Measurements from ENCODE around the gene TLR1. TPM values are rescaled to one million over a fixed set of nuclear protein-coding genes. Genes with fewer than 3 reads are reported as not detected.

TLR1 gene
- total RNA-seq, 2 experiments from 2014 or later, result 11.7 to 12.0 TPM

DNA sequence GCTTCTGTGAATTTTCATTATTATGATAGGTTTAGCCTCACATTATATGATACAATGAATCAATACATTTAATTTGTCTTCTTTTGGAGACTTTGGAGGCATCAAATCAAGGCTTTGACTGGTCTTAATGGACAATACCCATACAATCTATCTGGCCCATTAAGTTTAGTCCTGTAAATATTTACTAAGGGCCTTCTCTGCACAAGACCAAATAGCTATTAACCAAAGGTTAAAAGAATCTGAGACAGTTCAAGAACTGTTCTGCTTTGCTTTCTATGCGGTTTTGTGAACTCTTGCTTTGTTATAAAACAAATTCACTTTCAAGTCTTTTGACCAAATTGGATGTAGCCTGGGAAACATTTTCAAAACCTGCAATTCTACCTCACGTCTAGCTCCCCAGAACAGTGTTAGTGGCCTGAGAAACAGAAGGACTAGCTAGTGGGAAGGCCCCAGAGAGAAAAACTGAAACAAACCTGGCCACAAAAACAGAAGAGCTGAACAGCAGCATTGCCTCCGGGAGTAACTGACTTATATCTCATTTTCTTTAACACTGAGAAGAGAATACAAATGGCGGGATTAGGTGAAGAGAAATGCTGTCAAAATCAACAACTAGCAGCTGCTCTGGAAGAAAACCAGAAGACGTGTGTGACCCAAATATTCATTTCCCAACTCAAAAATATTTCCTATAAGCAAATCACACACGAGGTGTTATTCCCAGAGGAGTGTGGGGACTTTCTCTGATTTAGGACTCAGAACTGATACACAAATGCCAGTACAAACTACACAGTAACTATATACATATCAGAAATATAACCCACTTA lies 548 bp downstream of the TLR1 start:
- Mint-ChIP-seq H3K27me3 (no peaks in the 10 kb centered on the region), H3K4me1 (peaks cover 37% of the 10 kb centered on the region), H3K9me3 (peaks cover 29% of the 10 kb centered on the region), H3K4me3 (peak overlapping the region; percentile 80), H3K27ac (peak overlapping the region; percentile 85), H3K36me3 (ENCODE audit: low read depth) (peaks cover 45% of the 10 kb centered on the region)
- DNase-seq, result peak; percentile 45
- ChIA-PET POLR2A (interaction anchor here (0.7 to 3.3 kb wide), 12 partner anchors 8 to 672 kb away, joined by 3 to 18 read pairs (median 4); partner anchors contain the start of gene TLR10), CTCF (interaction anchor here (0.7 to 3.8 kb wide), 17 partner anchors 9 to 627 kb away, joined by 3 to 53 read pairs (median 5); partner anchors contain the start of genes TLR10 and TLR6)

DNA sequence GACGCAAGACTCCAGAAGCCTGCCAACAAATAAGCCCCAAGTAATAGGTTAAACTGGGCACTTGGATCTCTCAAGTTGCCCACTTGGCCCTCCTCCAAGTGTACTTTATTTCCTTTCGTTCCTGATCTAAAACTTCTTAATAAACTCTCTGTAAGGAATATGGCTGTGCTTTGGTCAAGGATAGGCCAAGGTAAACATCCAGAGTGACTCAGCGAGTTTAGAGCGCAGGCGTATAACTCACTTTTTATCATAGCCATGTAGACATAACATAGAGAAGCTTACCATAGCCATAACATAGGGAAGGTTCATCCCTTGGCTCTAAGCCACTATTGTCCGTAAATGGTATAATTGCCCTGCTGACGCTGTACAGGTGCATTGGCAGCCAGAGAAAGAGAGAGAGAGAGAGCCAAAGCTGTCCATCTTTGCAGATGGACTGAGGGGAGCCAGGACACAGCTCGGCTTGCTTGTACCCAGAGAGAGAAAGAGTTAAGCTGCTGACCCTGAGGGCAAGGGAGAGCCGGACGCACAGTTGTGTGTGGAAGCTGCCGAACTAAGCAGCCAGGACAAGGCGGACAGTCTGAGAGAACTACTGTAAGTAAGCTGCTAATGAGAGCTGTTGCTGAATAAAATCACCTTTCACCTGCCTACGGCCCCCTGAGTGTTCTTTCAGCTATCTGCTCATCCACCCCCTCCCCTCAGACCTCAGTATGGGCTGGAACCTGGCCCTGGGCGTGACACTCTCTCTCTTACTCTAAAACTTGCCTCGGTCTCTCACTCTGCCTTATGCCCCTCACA lies 1.8 kb downstream of the TLR1 start:
- H3K4me3 Mint-ChIP-seq, result no peak overlapping the region
- POLR2A ChIA-PET, result interaction anchor here (0.8 to 3.3 kb wide), 7 partner anchors 12 to 671 kb away, joined by 3 to 18 read pairs (median 3); no protein-coding TSS in a partner anchor

DNA sequence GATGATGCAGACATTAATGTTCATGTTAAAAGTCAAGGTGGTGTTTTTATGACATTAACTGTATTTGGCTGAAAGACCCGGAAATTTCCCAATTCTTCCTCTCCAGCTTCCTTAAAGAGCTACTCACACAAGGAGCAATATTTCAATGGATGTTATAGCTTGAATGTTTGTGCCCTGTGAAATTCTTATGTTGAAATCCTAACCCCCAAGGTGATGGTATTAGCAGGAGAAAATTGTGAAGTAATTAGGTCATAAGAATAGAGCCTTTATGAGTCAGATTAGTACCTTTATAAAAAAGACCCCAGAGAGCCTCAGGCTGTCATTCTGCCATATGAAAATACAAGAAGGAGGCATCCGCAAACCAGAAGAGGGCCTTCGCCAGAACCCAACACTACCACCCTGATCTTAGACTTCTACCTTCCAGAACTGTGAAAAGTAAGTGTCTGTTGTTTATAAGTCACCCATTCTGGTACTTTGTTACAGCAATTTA lies 3.6 kb downstream of the TLR1 start:
- Mint-ChIP-seq H3K27me3 (no peaks in the 10 kb centered on the region), H3K9me3 (peaks cover 38% of the 10 kb centered on the region), H3K27ac (no peak overlapping the region), H3K4me3 (no peak overlapping the region), H3K36me3 (ENCODE audit: low read depth) (peaks cover 73% of the 10 kb centered on the region), H3K4me1 (peaks cover 33% of the 10 kb centered on the region)
- ChIA-PET CTCF (interaction anchor here (0.7 to 0.9 kb wide), 2 partner anchors 42 to 60 kb away, joined by 3 read pairs; no protein-coding TSS in a partner anchor), POLR2A (no interaction called here)
- DNase-seq, result no peak

More for the DNA sequence above, 1.8 kb downstream of the TLR1 start:
- CTCF ChIA-PET, result interaction anchor here (1.0 to 3.8 kb wide), 8 partner anchors 8 to 58 kb away, joined by 3 to 53 read pairs (median 14); partner anchors contain the start of genes TLR10 and TLR6
- Mint-ChIP-seq H3K9me3 (peaks cover 31% of the 10 kb centered on the region), H3K36me3 (ENCODE audit: low read depth) (peaks cover 57% of the 10 kb centered on the region), H3K27me3 (no peaks in the 10 kb centered on the region), H3K4me1 (peaks cover 37% of the 10 kb centered on the region), H3K27ac (no peak overlapping the region)
- no peak for DNase-seq

DNA sequence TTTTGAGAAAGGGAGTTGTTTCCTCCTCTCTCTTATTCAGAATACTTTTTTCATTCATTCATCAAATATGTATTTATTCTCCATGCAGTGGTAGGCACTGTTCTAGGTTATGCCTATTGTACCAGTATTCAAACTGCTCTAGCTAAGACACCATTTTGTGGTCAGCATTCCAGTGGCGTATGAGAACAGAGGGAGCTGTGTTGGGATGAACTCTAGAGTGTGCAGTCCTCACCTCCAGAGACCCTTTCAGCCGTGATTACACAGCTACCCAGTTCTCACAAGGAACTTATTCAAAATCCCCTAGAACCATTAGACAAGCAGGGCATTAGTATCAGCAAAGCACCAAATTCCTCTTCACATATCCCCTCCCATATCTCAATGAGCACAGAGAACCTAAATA lies 4.2 kb downstream of the TLR1 start:
- POLR2A ChIA-PET, result no interaction called here
- H3K27ac Mint-ChIP-seq, result no peak overlapping the region
- peaks cover 41% of the 10 kb centered on the region for H3K9me3 Mint-ChIP-seq
- DNase-seq, result no peak
- no peaks in the 10 kb centered on the region for H3K27me3 Mint-ChIP-seq
- H3K36me3 Mint-ChIP-seq (ENCODE audit: low read depth), result peaks cover 79% of the 10 kb centered on the region
- CTCF ChIA-PET, result interaction anchor here (0.7 to 1.0 kb wide), 3 partner anchors 41 to 60 kb away, joined by 3 read pairs; no protein-coding TSS in a partner anchor
- no peak overlapping the region for H3K4me3 Mint-ChIP-seq
- peaks cover 26% of the 10 kb centered on the region for H3K4me1 Mint-ChIP-seq

DNA sequence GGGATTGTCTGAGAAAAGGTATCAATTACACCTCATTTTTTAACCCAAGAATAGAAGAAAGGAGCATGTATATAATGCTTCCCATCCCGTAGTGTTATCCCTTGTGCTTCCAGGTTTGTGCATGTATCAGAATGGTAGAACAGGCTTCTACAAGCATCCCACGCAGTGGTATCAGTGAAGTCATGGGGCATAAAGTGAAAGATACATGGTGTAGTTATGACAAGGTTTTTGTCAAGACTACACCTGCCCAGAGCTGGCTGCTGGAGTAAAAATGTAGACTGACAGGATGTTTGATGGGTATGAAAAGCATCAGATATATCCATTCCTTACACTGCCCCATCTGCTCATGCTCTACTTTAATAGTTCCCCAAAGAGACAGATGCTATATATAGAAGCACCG lies 9.5 kb downstream of the TLR1 start:
- H3K36me3 Mint-ChIP-seq (ENCODE audit: low read depth), result peaks cover 68% of the 10 kb centered on the region
- H3K4me1 Mint-ChIP-seq, result peaks cover 14% of the 10 kb centered on the region
- H3K9me3 Mint-ChIP-seq, result peaks cover 22% of the 10 kb centered on the region
- no peak for DNase-seq
- H3K27ac Mint-ChIP-seq, result no peak overlapping the region
- H3K27me3 Mint-ChIP-seq, result no peaks in the 10 kb centered on the region
- POLR2A ChIA-PET, result interaction anchor here (0.7 to 0.9 kb wide), 2 partner anchors 9 to 41 kb away, joined by 3 to 4 read pairs; partner anchors contain the start of gene TLR1
- H3K4me3 Mint-ChIP-seq, result no peak overlapping the region
- CTCF ChIA-PET, result interaction anchor here (0.7 to 4.3 kb wide), 3 partner anchors 9 to 20 kb away, joined by 3 to 18 read pairs (median 11); partner anchors contain the start of genes TLR1 and TLR10

DNA sequence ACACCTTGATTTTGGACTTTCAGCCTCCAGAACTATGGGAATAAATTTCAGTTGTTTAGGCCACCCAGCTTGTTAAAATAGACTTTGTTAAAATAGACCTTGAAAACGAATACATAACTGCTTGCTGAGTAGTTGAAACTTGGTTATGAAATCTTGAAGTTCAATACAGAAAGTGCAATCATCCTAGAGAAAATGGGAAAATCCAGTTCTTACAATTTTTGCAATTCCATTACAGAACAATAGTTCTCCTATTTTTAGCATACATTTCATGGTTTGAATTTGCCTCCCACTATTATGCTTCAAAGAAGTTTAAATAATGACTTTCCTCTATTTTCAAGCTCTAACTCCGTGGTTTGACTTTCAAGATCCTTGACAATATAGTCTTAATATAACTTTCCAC lies 10.5 kb downstream of the TLR1 start:
- Mint-ChIP-seq H3K4me1 (peaks cover 14% of the 10 kb centered on the region), H3K27me3 (no peaks in the 10 kb centered on the region), H3K27ac (no peak overlapping the region), H3K36me3 (ENCODE audit: low read depth) (peaks cover 65% of the 10 kb centered on the region), H3K4me3 (no peak overlapping the region), H3K9me3 (peaks cover 19% of the 10 kb centered on the region)
- DNase-seq, result no peak
- ChIA-PET CTCF (interaction anchor here (1.5 to 4.3 kb wide), 3 partner anchors 10 to 35 kb away, joined by 7 to 18 read pairs (median 11); partner anchors contain the start of genes TLR1 and TLR10), POLR2A (interaction anchor here (0.9 kb wide), 1 partner anchor 42 kb away, joined by 3 read pairs; no protein-coding TSS in a partner anchor)

DNA sequence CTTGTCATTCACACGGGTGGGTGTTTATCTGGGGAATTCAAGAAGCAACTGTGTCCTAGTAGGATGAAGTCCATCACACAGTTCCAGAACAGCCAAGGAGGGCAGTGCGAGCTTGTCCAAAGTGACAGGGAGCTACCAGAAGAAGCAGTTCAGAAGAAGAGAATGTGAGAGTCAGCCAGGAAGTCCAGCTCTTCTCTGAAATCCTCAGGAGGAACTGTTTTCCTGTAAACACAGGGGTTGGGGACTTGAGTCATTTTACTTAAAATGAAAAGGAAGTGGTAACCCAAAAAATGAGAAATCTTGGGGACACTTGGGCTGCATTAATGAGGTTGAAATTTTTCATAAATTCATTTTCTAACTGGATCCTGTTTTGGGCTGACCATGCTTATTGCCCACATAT lies 13.6 kb downstream of the TLR1 start:
- Mint-ChIP-seq H3K4me1 (peaks cover 14% of the 10 kb centered on the region), H3K4me3 (no peak overlapping the region), H3K27me3 (no peaks in the 10 kb centered on the region), H3K9me3 (peaks cover 10% of the 10 kb centered on the region), H3K36me3 (ENCODE audit: low read depth) (peaks cover 37% of the 10 kb centered on the region), H3K27ac (peak overlapping the region; percentile 43)
- no peak for DNase-seq
- CTCF ChIA-PET, result interaction anchor here (1.2 to 2.3 kb wide), 3 partner anchors 8 to 69 kb away, joined by 3 to 9 read pairs (median 6); partner anchors contain the start of gene TLR10
- POLR2A ChIA-PET, result interaction anchor here (1.0 to 2.6 kb wide), 2 partner anchors 13 to 630 kb away, joined by 4 to 10 read pairs; partner anchors contain the start of gene TLR1

DNA sequence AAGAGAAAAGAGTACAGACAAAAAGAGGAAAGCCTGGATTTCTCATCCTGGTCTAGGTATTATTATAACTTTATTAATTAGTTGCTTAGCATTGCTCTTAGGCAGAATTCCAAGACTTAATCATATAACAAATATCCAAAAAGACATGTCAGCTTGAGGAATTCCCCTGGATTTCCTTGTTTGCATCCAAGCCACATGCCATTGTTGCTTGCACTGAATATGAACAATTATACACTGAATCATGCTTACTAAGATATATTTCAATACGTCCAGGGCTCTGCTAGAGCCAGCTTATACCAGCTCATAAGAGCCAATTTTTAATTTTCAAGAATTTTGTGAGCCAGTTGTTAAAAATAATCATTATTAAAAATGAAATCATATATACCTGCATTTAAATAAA lies 16.3 kb downstream of the TLR1 start:
- peaks cover 21% of the 10 kb centered on the region for H3K36me3 Mint-ChIP-seq (ENCODE audit: low read depth)
- peaks cover 14% of the 10 kb centered on the region for H3K4me1 Mint-ChIP-seq
- H3K27me3 Mint-ChIP-seq, result peaks cover 3% of the 10 kb centered on the region
- POLR2A ChIA-PET, result interaction anchor here (0.6 kb wide), 1 partner anchor 88 kb away, joined by 3 read pairs; no protein-coding TSS in a partner anchor
- H3K27ac Mint-ChIP-seq, result no peak overlapping the region
- DNase-seq, result no peak
- H3K9me3 Mint-ChIP-seq, result peaks cover 5% of the 10 kb centered on the region
- CTCF ChIA-PET, result interaction anchor here (0.7 to 1.8 kb wide), 4 partner anchors 8 to 68 kb away, joined by 3 to 5 read pairs (median 4); partner anchors contain the start of gene TLR6
- no peak overlapping the region for H3K4me3 Mint-ChIP-seq

DNA sequence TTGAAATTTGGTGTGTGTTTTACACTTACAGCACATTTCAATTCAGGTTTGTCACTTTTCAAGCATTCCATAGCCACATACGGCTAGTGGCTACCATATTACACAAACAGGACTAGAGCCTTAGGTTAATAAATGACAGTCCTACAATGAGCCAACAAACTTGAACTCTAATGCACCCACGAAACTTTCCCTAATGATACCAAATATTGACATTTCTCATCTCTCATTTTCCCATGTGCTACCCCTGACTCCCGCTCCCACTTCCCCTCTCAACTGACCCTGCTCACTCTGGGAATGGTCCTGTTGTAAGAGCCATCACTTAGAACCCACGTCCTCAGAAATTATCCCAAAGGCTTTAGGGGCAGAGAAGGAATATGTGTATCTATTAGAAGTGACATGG lies 16.9 kb downstream of the TLR1 start:
- ChIA-PET CTCF (no interaction called here), POLR2A (no interaction called here)
- Mint-ChIP-seq H3K27ac (no peak overlapping the region), H3K9me3 (peaks cover 5% of the 10 kb centered on the region), H3K4me1 (peaks cover 16% of the 10 kb centered on the region), H3K27me3 (peaks cover 5% of the 10 kb centered on the region), H3K4me3 (no peak overlapping the region), H3K36me3 (ENCODE audit: low read depth) (peaks cover 21% of the 10 kb centered on the region)
- no peak for DNase-seq

DNA sequence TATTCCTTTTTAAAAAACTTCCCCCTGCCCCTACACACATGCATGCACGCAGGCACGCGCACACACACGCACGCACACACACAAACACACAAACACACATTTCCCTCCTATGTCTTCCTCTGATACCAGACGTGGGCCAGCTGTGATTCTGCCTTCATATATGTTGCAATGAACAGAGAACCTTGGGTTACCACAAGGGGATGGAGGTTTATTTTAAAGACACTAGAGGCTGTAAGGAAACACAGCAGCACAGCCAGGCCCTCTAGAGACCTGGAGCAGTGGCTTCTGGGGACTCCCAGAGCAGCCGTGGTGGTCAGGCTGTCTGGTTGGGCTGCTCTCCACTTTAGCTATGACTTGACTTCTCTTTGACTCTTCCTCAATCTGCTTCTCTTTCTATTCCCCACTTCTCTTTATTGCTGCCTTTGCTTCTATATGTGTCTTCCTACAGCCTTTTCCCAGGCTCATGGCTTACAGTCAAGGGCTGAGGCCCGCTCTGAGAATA lies 18.6 kb downstream of the TLR1 start:
- Mint-ChIP-seq H3K9me3 (peaks cover 5% of the 10 kb centered on the region), H3K27me3 (peaks cover 6% of the 10 kb centered on the region), H3K27ac (no peak overlapping the region), H3K4me3 (no peak overlapping the region), H3K4me1 (peaks cover 7% of the 10 kb centered on the region), H3K36me3 (ENCODE audit: low read depth) (peaks cover 13% of the 10 kb centered on the region)
- CTCF ChIA-PET, result interaction anchor here (1.1 to 1.9 kb wide), 3 partner anchors 18 to 75 kb away, joined by 4 to 6 read pairs (median 6); partner anchors contain the start of gene TLR1
- POLR2A ChIA-PET, result interaction anchor here (1.2 kb wide), 2 partner anchors 18 to 20 kb away, joined by 3 read pairs; partner anchors contain the start of gene TLR1
- DNase-seq, result no peak

GRCh38 chr4:38785041-38785790 lies 19.4 kb downstream of the TLR1 start:
- Mint-ChIP-seq H3K27ac (no peak overlapping the region), H3K4me3 (no peak overlapping the region), H3K36me3 (ENCODE audit: low read depth) (peaks cover 8% of the 10 kb centered on the region), H3K27me3 (peaks cover 6% of the 10 kb centered on the region), H3K4me1 (peaks cover 2% of the 10 kb centered on the region), H3K9me3 (peaks cover 5% of the 10 kb centered on the region)
- ChIA-PET POLR2A (interaction anchor here (1.0 to 1.2 kb wide), 3 partner anchors 19 to 69 kb away, joined by 3 read pairs; partner anchors contain the start of gene TLR1), CTCF (interaction anchor here (1.8 to 1.9 kb wide), 2 partner anchors 19 to 75 kb away, joined by 4 to 6 read pairs; no protein-coding TSS in a partner anchor)
- no peak for DNase-seq

Data from activated CD4-positive, alpha-beta memory T cell treated with anti-CD3 and anti-CD28 coated beads, Interleukin-2, amount 10 ng/mL, durations not matched to agents 7 days and 5 days (primary cell).